Neural crest cell (in vitro differentiated cells): ENCODE data around the gene ATXN7L3B. TPM values are rescaled to one million over a fixed set of nuclear protein-coding genes. Genes with fewer than 3 reads are reported as not detected.

ENCODE experiments used
- DNase-seq: peaks from one replicate; pipeline ENCODE4 v3.0.0; 2021; ENCODE audit warnings: low read depth, mixed read lengths, low spot score
- H3K27ac Mint-ChIP-seq: one replicate; pipeline ENCODE4 v1.8.0; 2021; ENCODE audit warnings: mild to moderate bottlenecking, mixed read lengths; ENCODE audit not compliant: unreplicated experiment
- H3K27me3 Mint-ChIP-seq: 2 replicates; pipeline ENCODE4 v1.8.0; 2021; ENCODE audit warnings: low read depth, mild to moderate bottlenecking, mixed read lengths
- H3K36me3 Mint-ChIP-seq: 2 replicates; pipeline ENCODE4 v1.8.0; 2021; ENCODE audit warnings: low read depth, mild to moderate bottlenecking, mixed read lengths
- H3K4me1 Mint-ChIP-seq: 2 replicates; pipeline ENCODE4 v1.8.0; 2021; ENCODE audit warnings: mixed read lengths
- H3K4me3 Mint-ChIP-seq: one replicate; pipeline ENCODE4 v1.8.0; 2021; ENCODE audit warnings: mild to moderate bottlenecking, mixed read lengths
- H3K9me3 Mint-ChIP-seq: 2 replicates; pipeline ENCODE4 v1.8.0; 2021; ENCODE audit warnings: mixed read lengths
- total RNA-seq: library from RNA; stranded (reverse); gene quantifications from 2 replicates; pipeline ENCODE4 v1.2.1, GENCODE V29; 2021
- TF ChIP-seq, protein P1 (sequence below): fragments of 200-600 bp; sonication (generic); conservative IDR thresholded peaks from 2 replicates; pipeline ENCODE4 v1.5.0; 2021; ENCODE audit warnings: antibody characterized with exemption, mild to moderate bottlenecking

Gene ATXN7L3B
- total RNA-seq, 1 donor from 2014 or later = 59.7 TPM

DNA sequence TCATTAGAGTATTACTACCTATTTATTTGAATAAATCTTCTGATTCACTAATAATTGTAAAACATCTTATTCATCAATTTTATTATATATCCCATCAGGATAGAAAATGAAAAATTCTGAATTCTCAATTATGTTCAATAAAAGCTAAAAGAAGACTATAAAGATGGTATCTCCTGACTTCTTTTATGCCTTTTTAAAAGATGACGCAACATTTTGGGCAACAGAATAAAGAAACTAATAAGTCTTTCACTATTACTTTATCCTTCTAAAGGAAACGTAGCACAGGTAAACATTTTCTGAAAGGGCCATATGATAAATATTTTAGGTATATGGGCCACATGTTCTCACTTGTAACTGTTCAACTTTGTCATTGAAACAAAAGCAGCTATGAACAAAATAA lies 10.1 kb upstream of the ATXN7L3B start:
- Mint-ChIP-seq H3K4me1 (no peaks in the 10 kb centered on the region), H3K36me3 (no peaks in the 10 kb centered on the region), H3K27ac (no peak overlapping the region), H3K4me3 (no peak overlapping the region), H3K27me3 (no peaks in the 10 kb centered on the region), H3K9me3 (no peaks in the 10 kb centered on the region)
- DNase-seq = no peak
- TF ChIP-seq, protein P1, sequence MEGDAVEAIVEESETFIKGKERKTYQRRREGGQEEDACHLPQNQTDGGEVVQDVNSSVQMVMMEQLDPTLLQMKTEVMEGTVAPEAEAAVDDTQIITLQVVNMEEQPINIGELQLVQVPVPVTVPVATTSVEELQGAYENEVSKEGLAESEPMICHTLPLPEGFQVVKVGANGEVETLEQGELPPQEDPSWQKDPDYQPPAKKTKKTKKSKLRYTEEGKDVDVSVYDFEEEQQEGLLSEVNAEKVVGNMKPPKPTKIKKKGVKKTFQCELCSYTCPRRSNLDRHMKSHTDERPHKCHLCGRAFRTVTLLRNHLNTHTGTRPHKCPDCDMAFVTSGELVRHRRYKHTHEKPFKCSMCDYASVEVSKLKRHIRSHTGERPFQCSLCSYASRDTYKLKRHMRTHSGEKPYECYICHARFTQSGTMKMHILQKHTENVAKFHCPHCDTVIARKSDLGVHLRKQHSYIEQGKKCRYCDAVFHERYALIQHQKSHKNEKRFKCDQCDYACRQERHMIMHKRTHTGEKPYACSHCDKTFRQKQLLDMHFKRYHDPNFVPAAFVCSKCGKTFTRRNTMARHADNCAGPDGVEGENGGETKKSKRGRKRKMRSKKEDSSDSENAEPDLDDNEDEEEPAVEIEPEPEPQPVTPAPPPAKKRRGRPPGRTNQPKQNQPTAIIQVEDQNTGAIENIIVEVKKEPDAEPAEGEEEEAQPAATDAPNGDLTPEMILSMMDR = no peak

DNA sequence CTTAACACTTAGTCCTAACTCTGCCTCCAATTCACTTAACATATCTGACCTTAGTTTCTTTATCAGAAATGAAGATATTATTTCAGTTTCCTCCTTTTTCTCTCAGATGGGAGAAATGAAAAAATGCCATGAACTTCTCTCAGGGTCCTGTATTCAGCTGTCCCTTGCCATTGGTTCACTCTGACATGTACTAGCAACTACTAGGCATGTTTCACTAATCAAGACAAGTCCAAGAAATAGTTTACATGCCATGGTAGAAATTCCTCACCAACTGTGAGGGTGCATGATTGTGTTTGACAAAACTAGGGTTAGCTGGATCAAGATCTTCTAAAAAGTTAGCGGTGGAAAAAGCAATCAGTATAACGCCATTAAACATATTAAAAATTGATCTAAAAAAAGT lies 7.0 kb upstream of the ATXN7L3B start:
- H3K4me3 Mint-ChIP-seq = no peak overlapping the region
- TF ChIP-seq, protein P1 = no peak
- H3K27me3 Mint-ChIP-seq = no peaks in the 10 kb centered on the region
- H3K27ac Mint-ChIP-seq = no peak overlapping the region
- H3K9me3 Mint-ChIP-seq = no peaks in the 10 kb centered on the region
- H3K36me3 Mint-ChIP-seq = no peaks in the 10 kb centered on the region
- no peaks in the 10 kb centered on the region for H3K4me1 Mint-ChIP-seq
- DNase-seq = no peak

DNA sequence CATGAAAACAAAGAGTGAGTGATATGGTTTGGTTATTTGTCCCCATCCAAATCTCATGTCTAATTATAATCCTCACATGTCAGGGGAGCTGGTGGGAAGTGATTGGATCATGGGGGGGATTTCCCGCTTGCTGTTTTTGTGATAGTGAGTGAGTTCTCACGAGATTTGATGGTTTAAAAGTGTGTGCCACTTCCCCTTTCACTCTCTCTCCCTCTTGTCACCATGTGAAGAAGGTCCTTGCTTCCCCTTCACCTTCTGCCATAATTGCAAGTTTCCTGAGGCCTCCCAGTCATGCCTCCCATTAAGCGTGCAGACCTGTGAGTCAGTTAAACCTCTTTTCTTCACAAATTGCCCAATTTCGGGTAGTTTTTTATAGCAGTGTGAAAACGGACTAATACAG lies 2.1 kb upstream of the ATXN7L3B start:
- Mint-ChIP-seq H3K9me3 (no peaks in the 10 kb centered on the region), H3K4me3 (peak overlapping the region; percentile 53), H3K27ac (no peak overlapping the region), H3K27me3 (no peaks in the 10 kb centered on the region), H3K4me1 (peaks cover 35% of the 10 kb centered on the region), H3K36me3 (peaks cover 26% of the 10 kb centered on the region)
- TF ChIP-seq, protein P1 = no peak
- no peak for DNase-seq

DNA sequence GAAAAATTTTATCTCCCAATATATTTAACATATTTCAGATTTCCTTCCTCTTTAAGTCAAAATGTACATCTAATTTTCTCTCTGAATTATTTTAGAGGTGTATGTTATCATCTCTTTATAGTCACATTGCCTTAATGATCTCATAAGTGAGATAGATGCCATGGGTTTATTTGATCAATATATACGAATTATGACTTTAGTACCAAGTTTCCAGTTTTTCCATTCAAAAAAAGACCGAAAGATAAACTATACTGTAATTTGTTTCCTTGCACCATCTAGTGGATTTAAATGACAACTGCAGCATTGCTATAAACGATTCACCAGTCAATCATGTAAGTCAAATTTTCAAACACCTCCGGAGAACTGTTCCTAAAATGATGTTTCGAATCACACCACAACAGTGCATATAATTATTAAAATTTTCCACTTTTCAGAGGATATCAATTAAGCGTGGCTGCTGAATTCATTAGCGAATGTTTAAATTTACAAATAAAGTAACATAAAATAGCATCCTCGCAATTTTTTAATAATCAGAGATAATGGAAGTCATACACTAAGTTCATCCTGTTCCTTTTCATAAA lies 419 bp upstream of the ATXN7L3B start:
- TF ChIP-seq, protein P1 = peak; percentile 79
- Mint-ChIP-seq H3K36me3 (peaks cover 35% of the 10 kb centered on the region), H3K4me3 (peak overlapping the region; percentile 96), H3K4me1 (peaks cover 46% of the 10 kb centered on the region), H3K27ac (peak overlapping the region; percentile 99), H3K27me3 (no peaks in the 10 kb centered on the region), H3K9me3 (no peaks in the 10 kb centered on the region)
- no peak for DNase-seq

DNA sequence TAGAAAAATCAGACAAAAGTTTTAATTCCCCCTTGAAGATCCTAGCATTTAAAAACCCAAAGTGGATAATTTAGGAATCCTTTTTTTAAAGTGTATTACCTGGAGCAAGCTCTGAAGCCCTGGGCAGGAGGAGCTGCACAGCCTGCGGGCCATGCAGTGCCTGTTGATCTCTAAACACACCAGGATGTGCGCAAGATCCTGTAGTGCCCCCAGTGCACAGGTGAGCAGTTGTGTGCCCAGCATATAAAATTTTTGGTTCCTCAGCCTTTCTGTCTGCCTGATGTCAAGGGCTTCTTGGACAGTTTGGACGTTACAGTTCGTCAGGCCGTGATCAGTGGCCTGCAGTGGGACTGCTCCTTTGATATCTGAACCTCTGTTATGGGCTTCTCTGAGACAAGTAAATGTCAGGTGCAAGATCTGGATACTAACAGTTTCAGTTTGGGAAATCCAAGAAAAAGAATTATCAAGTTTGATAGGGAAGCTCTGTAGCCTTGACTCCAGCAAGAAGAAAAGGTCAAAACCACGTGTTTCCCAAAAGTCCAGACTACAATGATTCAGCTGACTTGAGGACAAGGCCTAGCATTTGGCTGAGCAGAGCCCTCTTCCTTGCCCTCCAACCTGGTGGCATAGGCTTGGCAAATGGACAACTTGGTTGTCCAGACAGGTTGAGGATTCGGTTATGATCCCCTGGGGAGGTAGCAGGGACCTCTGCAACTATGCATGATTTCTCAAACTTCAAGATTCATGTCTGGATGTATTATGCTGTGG lies 1.0 kb downstream of the ATXN7L3B start:
- H3K4me3 Mint-ChIP-seq = peak overlapping the region; percentile 96
- H3K9me3 Mint-ChIP-seq = no peaks in the 10 kb centered on the region
- TF ChIP-seq, protein P1 = no peak
- peaks cover 44% of the 10 kb centered on the region for H3K36me3 Mint-ChIP-seq
- H3K27ac Mint-ChIP-seq = peak overlapping the region; percentile 99
- H3K27me3 Mint-ChIP-seq = no peaks in the 10 kb centered on the region
- DNase-seq = no peak
- peaks cover 46% of the 10 kb centered on the region for H3K4me1 Mint-ChIP-seq
